HG03159 (cell line): ENCODE measurements around the gene FIGNL2.

Experiments used
- ATAC-seq: cut with Tn5 transposase; IDR thresholded peaks from one replicate; pipeline ENCODE4 v1.9.1; 2021; ENCODE audit warnings: mild to moderate bottlenecking, moderate library complexity; ENCODE audit not compliant: unreplicated experiment

Gene FIGNL2

DNA sequence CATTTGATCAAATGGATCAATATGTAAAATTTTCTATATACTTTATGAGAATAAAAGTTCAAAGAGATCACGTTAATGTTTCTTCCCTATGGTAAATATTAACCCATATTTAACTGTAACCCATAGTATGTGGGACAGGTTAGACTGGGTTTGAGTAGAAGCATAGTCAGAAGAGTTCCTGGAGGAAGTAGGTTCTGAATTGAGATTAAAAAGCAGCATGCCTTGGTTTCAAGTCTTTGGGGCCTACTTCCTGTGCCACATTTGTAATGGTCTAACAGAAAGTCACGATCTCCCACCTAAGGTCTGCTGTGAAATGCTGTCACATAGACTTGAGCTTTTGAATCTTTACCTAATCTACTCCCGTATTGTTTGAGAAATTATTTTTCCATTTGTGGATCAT is 63.8 kb downstream of the FIGNL2 start:
- ATAC-seq: no peak

DNA sequence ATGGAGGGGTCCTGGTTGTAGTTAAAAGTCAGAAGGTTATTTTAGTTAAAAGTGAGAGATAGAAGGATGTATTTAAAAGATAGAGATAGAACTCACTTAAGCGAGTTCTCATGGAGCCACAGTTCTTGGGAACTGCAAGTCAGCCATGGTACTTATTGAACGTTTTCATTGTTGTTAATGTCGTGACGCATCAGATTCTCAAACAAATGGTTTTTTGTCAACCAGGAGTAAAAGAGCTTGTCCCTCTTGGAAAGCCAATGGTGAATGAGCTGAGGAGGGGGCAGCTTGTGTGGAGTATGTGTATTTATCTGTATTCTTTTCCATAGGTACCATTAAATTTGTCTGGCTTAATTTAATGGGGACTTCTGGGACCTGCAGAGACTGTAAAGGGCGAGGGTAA is 68.6 kb downstream of the FIGNL2 start:
- ATAC-seq: no peak

DNA sequence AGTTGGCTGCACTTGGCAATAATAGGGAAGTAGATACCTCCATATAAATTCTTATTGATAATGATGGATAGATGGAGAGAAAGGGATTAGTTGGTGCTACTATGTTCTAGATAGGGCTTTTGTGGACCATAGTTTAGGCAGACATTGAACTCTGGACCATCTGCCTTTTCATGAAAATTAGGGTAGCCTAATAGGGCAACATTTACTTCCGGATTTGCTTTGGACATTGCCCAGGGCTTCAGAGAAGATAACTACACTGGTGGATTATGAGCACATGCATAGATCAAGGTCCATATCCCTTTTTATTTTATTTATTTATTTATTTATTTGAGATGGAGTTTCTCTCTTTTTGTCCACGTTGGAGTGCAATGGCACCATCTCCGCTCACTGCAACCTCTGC is 70.5 kb downstream of the FIGNL2 start:
- ATAC-seq: no peak

DNA sequence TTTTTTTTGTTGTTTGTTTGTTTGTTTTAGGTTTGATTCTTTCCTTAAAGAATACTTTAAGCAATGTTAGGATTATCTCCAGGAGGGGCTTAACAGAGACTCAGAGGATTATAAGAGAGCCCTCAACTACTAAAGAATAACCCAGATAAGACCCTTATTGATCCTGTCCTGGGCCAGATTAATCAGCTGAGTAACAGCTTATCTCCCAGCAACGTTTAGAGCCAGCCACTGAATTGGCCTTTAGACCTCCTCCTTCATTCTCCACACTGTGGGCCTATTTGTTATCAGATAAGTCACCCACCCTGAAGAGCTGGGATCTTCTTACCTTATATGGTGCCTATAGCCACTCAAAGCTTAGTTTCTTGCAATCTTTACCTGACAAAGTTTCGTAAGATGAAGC is 71.1 kb downstream of the FIGNL2 start:
- no peak for ATAC-seq

DNA sequence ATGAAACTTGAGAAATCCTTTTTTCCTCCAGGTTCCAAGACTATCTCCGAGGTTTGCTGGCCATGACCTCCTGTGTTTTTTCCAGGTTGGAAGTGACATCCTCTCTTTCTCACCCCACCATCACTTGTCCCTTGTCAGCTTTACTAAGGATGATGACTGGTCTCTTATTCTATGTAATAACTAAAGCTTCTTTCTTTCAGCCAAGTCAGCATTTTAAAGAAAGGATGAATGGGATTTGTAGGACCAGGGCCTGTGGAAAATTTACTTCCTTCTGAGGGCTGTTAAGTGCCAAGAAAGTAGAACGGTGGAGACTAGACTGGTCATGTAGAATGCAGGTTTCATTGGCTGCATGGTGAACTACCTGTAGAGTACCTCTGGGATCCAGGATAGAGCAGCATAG is 73.6 kb downstream of the FIGNL2 start:
- ATAC-seq: no peak

DNA sequence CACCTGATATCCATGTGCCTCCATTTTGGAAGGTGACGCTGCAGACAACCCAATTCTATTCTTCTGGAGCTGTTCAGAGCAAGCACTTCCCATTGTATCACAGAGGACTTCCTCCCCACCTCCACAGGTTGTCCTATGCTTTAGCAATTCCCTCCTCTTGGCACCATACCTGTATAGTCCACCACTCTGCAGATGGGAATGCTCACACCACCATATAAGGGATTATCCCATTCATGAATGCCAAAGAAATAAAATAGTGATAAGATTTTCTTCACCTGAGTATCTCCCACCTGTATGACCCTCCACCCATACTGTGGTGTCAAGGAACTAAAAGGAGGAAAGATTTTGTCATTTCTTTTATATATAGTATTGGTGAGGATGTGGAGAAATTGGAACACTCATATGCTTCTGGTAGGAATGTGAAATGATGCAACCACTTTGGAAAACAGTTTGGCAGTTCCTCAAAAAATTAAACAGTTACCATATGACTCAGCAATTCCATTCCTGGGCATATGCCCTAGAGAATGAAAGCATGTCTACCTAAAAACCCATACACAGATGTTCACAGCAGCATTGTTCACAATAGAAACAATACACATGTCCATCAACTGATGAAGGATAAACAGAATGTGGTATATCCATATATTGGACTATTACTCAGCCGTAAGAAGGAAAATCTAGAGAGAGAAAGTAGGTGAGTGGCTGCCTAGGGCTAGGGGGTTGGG is 75.2 kb downstream of the FIGNL2 start:
- ATAC-seq: no peak

DNA sequence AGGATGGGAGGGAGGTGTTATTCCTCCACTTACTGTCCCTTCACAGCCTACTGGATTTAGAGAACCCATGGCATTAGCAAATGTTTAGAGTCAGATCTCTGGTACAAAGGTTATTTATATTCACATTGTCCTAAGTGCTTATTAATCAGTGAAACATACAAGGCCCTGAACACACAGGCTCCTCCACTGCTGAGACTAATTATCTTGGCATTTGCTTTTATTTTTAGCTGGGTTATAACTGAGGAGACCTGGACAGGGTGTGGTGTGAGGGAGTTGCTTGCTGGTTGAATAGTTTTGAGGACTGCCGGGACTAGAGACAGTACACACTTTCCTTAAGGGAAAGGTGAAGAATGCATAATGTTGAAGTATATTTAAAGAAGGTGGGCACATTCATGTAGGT is 77.5 kb downstream of the FIGNL2 start:
- no peak for ATAC-seq
